ENCODE results near the gene PREX1. TPM values are rescaled to one million over a fixed set of nuclear protein-coding genes. Genes with fewer than 3 reads are reported as not detected.

PREX1 gene
- total RNA-seq, 2 experiments from 2014 or later = 20.7 to 25.3 TPM

DNA sequence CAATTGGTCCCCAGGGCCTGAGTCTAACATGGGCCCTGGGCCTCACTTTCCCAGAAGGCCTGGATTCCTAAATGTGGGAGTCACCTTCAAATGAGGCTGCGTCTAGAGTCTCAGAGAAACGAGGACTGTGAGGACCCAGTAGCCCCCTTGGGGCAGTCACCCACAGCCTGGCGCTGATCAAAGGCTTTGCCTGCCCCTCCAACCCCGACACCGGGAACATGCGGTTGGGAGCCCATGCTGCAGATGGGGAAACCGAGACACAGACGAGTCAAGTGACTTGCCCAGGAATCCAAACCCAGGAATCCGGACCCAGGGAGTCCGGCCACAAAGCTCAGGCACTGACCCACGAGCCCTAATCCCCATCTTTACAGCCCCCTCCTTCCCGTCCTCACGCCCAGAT, 209.7 kb downstream of the PREX1 start:
- H3K27ac ChIP-seq (ENCODE audit: low read depth, low read length, poor library complexity, severe bottlenecking) = no peak overlapping the region
- no peak overlapping the region for H3K4me2 ChIP-seq (ENCODE audit: low read length)
- TF ChIP-seq, protein P1, sequence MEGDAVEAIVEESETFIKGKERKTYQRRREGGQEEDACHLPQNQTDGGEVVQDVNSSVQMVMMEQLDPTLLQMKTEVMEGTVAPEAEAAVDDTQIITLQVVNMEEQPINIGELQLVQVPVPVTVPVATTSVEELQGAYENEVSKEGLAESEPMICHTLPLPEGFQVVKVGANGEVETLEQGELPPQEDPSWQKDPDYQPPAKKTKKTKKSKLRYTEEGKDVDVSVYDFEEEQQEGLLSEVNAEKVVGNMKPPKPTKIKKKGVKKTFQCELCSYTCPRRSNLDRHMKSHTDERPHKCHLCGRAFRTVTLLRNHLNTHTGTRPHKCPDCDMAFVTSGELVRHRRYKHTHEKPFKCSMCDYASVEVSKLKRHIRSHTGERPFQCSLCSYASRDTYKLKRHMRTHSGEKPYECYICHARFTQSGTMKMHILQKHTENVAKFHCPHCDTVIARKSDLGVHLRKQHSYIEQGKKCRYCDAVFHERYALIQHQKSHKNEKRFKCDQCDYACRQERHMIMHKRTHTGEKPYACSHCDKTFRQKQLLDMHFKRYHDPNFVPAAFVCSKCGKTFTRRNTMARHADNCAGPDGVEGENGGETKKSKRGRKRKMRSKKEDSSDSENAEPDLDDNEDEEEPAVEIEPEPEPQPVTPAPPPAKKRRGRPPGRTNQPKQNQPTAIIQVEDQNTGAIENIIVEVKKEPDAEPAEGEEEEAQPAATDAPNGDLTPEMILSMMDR (conservative IDR thresholded peaks at IDR 0.05; ENCODE audit: low read length) = no peak
- TF ChIP-seq EZH2phosphoT487 (IDR thresholded peaks at IDR 0.05; ENCODE audit: borderline replicate concordance, low read depth, low read length) = no peak
- H2AFZ ChIP-seq (ENCODE audit: low read length) = no peak overlapping the region
- H3K79me2 ChIP-seq (ENCODE audit: insufficient read depth, low read depth, low read length) = no peaks in the 10 kb centered on the region
- H3K4me1 ChIP-seq (ENCODE audit: insufficient read depth, low read length, poor library complexity, severe bottlenecking) = peaks cover 4% of the 10 kb centered on the region
- H3K9me2 ChIP-seq (ENCODE audit: insufficient read depth, low read length) = no peaks in the 10 kb centered on the region
- intact Hi-C loops (cut with micrococcal nuclease; ENCODE audit: unreplicated experiment) = no loop called here
- no peaks in the 10 kb centered on the region; the same call in 1 of the 2 replicates for H4K20me1 ChIP-seq (ENCODE audit: insufficient read depth, low read length)
- H3K4me3 ChIP-seq (ENCODE audit: low read depth, low read length, poor library complexity, severe bottlenecking) = no peak overlapping the region
- CTCF ChIA-PET (ENCODE audit: unreplicated experiment) = no interaction called here
- no peaks in the 10 kb centered on the region for H3K9me3 ChIP-seq (ENCODE audit: low read length)
- no peak for DNase-seq (ENCODE audit: low spot score)
- H3K36me3 ChIP-seq (ENCODE audit: insufficient read depth, low read length) = no peaks in the 10 kb centered on the region
- POLR2A ChIA-PET = interaction anchor here (0.6 kb wide), 1 partner anchor 264 kb away, joined by 4 read pairs; no protein-coding TSS in a partner anchor
- no TSS peak for BruUV-seq (replicated peaks)

DNA sequence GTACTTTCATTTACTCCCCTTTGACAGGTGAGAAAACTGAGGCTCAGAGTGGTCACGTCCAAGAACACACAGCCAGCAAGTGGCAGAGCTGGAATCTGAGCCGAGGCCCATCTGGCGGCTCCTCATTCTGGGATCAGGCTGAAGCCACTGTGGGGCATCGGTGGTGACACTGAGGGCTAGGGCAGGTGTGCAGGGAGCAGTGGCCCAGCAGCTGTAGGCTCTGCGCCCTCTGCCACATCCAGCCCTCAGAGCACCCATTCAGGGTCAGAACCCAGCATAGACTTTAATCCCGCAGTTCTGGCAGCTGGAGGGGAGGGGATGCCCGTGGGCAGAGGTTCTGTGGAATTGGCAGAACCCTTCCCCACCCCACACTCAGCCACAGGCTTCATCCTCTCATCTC, 210.3 kb downstream of the PREX1 start:
- ChIA-PET CTCF (ENCODE audit: unreplicated experiment) (no interaction called here), POLR2A (interaction anchor here (0.6 kb wide), 1 partner anchor 265 kb away, joined by 4 read pairs; no protein-coding TSS in a partner anchor)
- no peaks in the 10 kb centered on the region; the same call in 1 of the 2 replicates for H4K20me1 ChIP-seq (ENCODE audit: insufficient read depth, low read length)
- no TSS peak for BruUV-seq (replicated peaks)
- no peaks in the 10 kb centered on the region for H3K36me3 ChIP-seq (ENCODE audit: insufficient read depth, low read length)
- no peaks in the 10 kb centered on the region for H3K9me3 ChIP-seq (ENCODE audit: low read length)
- H3K27ac ChIP-seq (ENCODE audit: low read depth, low read length, poor library complexity, severe bottlenecking) = no peak overlapping the region
- H3K4me1 ChIP-seq (ENCODE audit: insufficient read depth, low read length, poor library complexity, severe bottlenecking) = peaks cover 4% of the 10 kb centered on the region
- TF ChIP-seq EZH2phosphoT487 (IDR thresholded peaks at IDR 0.05; ENCODE audit: borderline replicate concordance, low read depth, low read length) = no peak
- intact Hi-C loops (cut with micrococcal nuclease; ENCODE audit: unreplicated experiment) = no loop called here
- H3K4me2 ChIP-seq (ENCODE audit: low read length) = no peak overlapping the region
- no peak overlapping the region for H3K4me3 ChIP-seq (ENCODE audit: low read depth, low read length, poor library complexity, severe bottlenecking)
- no peaks in the 10 kb centered on the region for H3K9me2 ChIP-seq (ENCODE audit: insufficient read depth, low read length)
- no peak overlapping the region for H2AFZ ChIP-seq (ENCODE audit: low read length)
- no peak for DNase-seq (ENCODE audit: low spot score)
- no peaks in the 10 kb centered on the region for H3K79me2 ChIP-seq (ENCODE audit: insufficient read depth, low read depth, low read length)

DNA sequence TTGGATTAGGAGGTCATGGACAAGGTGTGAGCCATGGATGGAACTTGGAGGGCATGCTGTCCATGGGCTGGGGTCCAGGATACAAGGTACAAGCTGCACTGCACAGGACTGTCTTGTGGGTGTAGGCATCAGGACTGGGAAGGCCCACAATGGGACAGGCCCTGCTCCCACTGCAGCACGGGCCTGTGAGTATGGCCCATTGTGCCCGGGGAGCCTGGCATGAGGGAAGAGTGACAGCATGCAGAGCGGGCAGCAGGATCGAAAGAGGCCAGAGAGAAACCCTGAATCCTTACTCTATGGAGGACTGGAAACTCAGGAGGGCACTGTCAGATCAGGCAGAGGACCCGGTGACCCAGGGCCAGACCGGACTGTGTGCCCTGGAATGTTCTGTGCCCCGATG, 211.3 kb downstream of the PREX1 start:
- H3K4me3 ChIP-seq (ENCODE audit: low read depth, low read length, poor library complexity, severe bottlenecking) = no peak overlapping the region
- BruUV-seq (replicated peaks) = no TSS peak
- no peak overlapping the region for H3K4me2 ChIP-seq (ENCODE audit: low read length)
- peaks cover 4% of the 10 kb centered on the region for H3K4me1 ChIP-seq (ENCODE audit: insufficient read depth, low read length, poor library complexity, severe bottlenecking)
- TF ChIP-seq, protein P1 (conservative IDR thresholded peaks at IDR 0.05; ENCODE audit: low read length) = no peak
- no peak for TF ChIP-seq EZH2phosphoT487 (IDR thresholded peaks at IDR 0.05; ENCODE audit: borderline replicate concordance, low read depth, low read length)
- H2AFZ ChIP-seq (ENCODE audit: low read length) = no peak overlapping the region
- no peaks in the 10 kb centered on the region for H3K9me3 ChIP-seq (ENCODE audit: low read length)
- POLR2A ChIA-PET = no interaction called here
- no peak overlapping the region for H3K27ac ChIP-seq (ENCODE audit: low read depth, low read length, poor library complexity, severe bottlenecking)
- no peaks in the 10 kb centered on the region; the same call in 1 of the 2 replicates for H4K20me1 ChIP-seq (ENCODE audit: insufficient read depth, low read length)
- intact Hi-C loops (cut with micrococcal nuclease; ENCODE audit: unreplicated experiment) = no loop called here
- no peaks in the 10 kb centered on the region for H3K36me3 ChIP-seq (ENCODE audit: insufficient read depth, low read length)
- H3K9me2 ChIP-seq (ENCODE audit: insufficient read depth, low read length) = no peaks in the 10 kb centered on the region
- H3K79me2 ChIP-seq (ENCODE audit: insufficient read depth, low read depth, low read length) = no peaks in the 10 kb centered on the region
- DNase-seq (ENCODE audit: low spot score) = no peak
- CTCF ChIA-PET (ENCODE audit: unreplicated experiment) = no interaction called here

Measured in OCI-LY7 (cell line).